Ascending aorta (tissue), 2 donors: Measurements from ENCODE around the gene STEAP3. TPM values are rescaled to one million over a fixed set of nuclear protein-coding genes. Genes with fewer than 3 reads are reported as not detected.
"Not testable (repeated sequence)": the region's sequence is repeated elsewhere in the genome, so short reads cannot be mapped to it uniquely, and the experiment has no call there.

Source experiments
- DNase-seq, 2 donors: peaks; one replicate each; pipeline ENCODE4 v3.0.0-alpha.2; 2019; ENCODE audit warnings: low spot score in 2 of 2
- H3K27ac ChIP-seq, 2 donors: fragments of 200-600 bp; sonication (generic); one replicate each; pipeline ENCODE4 v1.5.1; 2016 to 2017; ENCODE audit warnings: mild to moderate bottlenecking in 1 of 2
- H3K27me3 ChIP-seq: fragments of 200-600 bp; sonication (generic); one replicate; pipeline ENCODE4 v1.5.1; 2017
- H3K36me3 ChIP-seq, 2 donors: fragments of 200-600 bp; sonication (generic); one replicate each; pipeline ENCODE4 v1.5.1; 2016
- H3K4me1 ChIP-seq, 2 donors: fragments of 200-600 bp; sonication (generic); one replicate each; pipeline ENCODE4 v1.5.1; 2016 to 2017; ENCODE audit warnings: mild to moderate bottlenecking in 1 of 2
- H3K4me3 ChIP-seq, 2 donors: fragments of 200-600 bp; sonication (generic); one replicate each; pipeline ENCODE4 v1.5.1; 2016 to 2017; ENCODE audit warnings: mild to moderate bottlenecking in 1 of 2
- H3K9me3 ChIP-seq, 2 donors: fragments of 200-600 bp; sonication (generic); one replicate each; pipeline ENCODE4 v1.5.1; 2016
- intact Hi-C: fragments of 100-400 bp; cut with DNase I; formaldehyde crosslinking; loops from one replicate; pipeline ENCODE4 v1.15.1; 2023
- total RNA-seq: library from RNA; depleted of rRNA; stranded (reverse); fragments of >200 nt; gene quantifications from one replicate; pipeline ENCODE4 v1.1.0, GENCODE V29; 2016
- TF ChIP-seq, protein P1 (sequence below), 3 experiments: fragments of 200-600 bp in 2 of 3; fragments of 450-650 bp in 1 of 3; sonication (generic) in 2 of 3; IDR thresholded peaks; one replicate each; pipeline ENCODE4 v1.5.1; 2016 to 2019; ENCODE audit warnings: antibody characterized with exemption in 3 of 3, mild to moderate bottlenecking in 1 of 3, moderate library complexity in 1 of 3

STEAP3 gene
- total RNA-seq, 1 donor from 2014 or later, result 34.5 TPM

DNA sequence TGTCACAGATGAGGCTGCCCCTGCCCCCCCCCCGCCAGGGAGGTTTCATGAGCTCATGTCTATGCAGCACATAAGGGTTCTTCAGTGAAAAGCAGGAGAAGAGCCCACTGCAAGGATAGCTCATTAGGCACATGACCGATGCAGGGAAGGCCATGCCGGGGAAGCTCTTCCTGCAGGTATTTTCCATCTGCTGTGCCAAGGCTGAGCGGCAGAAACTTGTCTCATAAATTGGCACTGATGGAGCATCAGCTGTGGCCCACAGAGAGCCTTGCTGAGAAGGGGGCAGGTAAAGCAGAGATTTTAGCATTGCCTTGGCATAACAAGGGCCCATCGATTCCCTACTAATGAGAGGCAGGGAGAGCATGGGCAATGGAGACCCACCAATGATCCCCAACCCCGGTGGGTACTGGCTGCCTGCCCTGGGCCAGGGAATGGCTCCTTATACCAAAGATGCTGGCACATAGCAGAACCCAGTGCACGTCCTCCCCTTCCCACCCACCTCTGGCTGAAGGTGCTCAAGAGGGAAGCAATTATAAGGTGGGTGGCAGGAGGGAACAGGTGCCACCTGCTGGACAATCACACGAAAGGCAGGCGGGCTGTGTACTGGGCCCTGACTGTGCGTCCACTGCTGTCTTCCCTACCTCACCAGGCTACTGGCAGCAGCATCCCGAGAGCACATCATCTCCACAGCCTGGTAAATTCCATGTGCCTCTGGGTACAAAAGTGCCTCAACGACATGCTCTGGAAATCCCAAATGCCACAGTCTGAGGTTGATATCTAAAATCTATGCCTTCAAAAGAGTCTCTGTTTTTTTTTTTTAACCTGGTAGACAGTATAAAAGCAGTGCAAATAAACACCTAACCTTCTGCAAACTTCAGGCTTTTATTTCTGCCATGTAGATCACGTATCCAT, 41.4 kb downstream of the STEAP3 start:
- Histone ChIP-seq H3K4me1 (no peaks in the 10 kb centered on the region), H3K27ac (no peak overlapping the region), H3K9me3 (no peaks in the 10 kb centered on the region), H3K27me3 (no peaks in the 10 kb centered on the region), H3K36me3 (peaks cover 0 to 10% of the 10 kb centered on the region in 2 donors), H3K4me3 (no peak overlapping the region)
- intact Hi-C loops, result no loop called here
- TF ChIP-seq, protein P1, sequence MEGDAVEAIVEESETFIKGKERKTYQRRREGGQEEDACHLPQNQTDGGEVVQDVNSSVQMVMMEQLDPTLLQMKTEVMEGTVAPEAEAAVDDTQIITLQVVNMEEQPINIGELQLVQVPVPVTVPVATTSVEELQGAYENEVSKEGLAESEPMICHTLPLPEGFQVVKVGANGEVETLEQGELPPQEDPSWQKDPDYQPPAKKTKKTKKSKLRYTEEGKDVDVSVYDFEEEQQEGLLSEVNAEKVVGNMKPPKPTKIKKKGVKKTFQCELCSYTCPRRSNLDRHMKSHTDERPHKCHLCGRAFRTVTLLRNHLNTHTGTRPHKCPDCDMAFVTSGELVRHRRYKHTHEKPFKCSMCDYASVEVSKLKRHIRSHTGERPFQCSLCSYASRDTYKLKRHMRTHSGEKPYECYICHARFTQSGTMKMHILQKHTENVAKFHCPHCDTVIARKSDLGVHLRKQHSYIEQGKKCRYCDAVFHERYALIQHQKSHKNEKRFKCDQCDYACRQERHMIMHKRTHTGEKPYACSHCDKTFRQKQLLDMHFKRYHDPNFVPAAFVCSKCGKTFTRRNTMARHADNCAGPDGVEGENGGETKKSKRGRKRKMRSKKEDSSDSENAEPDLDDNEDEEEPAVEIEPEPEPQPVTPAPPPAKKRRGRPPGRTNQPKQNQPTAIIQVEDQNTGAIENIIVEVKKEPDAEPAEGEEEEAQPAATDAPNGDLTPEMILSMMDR (IDR thresholded peaks at IDR 0.05), result peak; percentile 28 to 66 (median 51)
- peak in 1 of 2 donors; percentile 61 for DNase-seq

DNA sequence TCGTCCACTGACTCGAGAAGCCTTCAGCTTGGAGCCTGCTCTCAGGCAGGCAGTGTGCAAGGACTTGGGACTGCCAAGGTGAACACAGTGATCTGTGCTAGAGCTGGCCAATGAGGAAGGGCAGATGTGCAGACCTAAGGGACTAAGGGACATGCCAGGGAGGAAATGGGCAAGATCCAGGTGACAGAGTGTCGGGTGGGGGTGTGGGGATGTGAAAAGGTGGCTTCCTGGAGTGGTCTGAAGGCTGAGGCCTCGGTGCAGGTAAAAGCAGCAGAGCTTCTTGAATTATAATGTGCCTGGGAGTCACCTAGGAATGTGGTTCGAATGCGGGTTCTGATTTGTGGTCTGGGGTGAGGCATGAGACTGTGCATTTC, 42.0 kb downstream of the STEAP3 start:
- Histone ChIP-seq H3K4me1 (no peaks in the 10 kb centered on the region), H3K27me3 (no peaks in the 10 kb centered on the region), H3K9me3 (no peaks in the 10 kb centered on the region), H3K27ac (no peak overlapping the region), H3K36me3 (peaks cover 0 to 10% of the 10 kb centered on the region in 2 donors), H3K4me3 (no peak overlapping the region)
- DNase-seq, result peak in 1 of 2 donors; percentile 38
- TF ChIP-seq, protein P1 (IDR thresholded peaks at IDR 0.05), result no peak
- intact Hi-C loops, result no loop called here

DNA sequence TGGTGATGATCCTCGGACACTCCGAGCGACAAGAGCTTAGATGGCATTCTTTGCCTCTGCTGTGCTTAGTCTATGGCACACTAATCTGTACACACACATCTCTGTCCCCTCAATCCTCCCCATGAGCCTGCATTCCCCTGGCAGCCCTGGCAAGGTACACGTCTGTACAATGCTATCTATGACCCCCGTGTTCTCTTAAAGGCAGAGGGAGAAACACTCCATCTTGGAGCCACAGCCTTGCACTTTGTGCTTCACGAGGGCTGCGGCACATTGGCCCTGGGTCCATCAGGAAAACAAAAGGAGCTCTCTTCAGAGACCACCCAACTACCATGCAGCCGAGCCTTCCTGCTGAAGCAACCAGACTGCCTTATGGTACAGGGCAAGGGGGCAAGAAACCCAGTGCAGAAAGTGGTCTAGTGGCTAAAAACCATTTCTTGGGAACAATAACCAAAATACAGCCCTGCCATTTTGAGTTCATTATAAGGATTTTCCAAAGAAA, 42.5 kb downstream of the STEAP3 start:
- TF ChIP-seq, protein P1 (IDR thresholded peaks at IDR 0.05), result no peak
- H3K27ac ChIP-seq, result no peak overlapping the region
- H3K4me3 ChIP-seq, result no peak overlapping the region
- no peaks in the 10 kb centered on the region for H3K27me3 ChIP-seq
- intact Hi-C loops, result no loop called here
- H3K4me1 ChIP-seq, result no peaks in the 10 kb centered on the region
- peak in 1 of 2 donors; percentile 50 for DNase-seq
- H3K9me3 ChIP-seq, result no peaks in the 10 kb centered on the region
- H3K36me3 ChIP-seq, result peaks cover 0 to 10% of the 10 kb centered on the region in 2 donors

DNA sequence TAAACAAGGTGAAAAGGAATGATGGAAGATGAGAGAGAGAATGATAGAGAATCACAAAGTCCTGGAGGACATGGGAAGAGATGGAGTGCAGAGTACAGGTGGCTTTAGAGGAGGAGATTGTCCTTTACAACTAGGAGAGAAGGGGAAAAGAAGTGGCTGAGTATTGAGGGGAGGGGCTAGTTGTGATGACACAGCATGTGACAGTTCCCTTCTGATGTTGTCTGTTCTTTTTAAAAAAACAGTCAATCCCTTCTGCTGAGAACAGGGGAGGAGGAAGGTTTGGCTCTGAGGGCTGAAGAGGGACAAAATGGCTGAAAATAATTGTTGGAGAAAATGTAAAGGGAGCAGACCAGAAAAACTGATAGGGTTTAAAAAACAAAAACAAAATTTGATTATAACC, 44.0 kb downstream of the STEAP3 start:
- TF ChIP-seq, protein P1 (IDR thresholded peaks at IDR 0.05), result no peak
- Histone ChIP-seq H3K9me3 (no peaks in the 10 kb centered on the region), H3K4me1 (no peaks in the 10 kb centered on the region), H3K27me3 (no peaks in the 10 kb centered on the region), H3K27ac (no peak overlapping the region), H3K4me3 (no peak overlapping the region), H3K36me3 (peaks cover 0 to 10% of the 10 kb centered on the region in 2 donors)
- DNase-seq, result no peak
- intact Hi-C loops, result no loop called here

DNA sequence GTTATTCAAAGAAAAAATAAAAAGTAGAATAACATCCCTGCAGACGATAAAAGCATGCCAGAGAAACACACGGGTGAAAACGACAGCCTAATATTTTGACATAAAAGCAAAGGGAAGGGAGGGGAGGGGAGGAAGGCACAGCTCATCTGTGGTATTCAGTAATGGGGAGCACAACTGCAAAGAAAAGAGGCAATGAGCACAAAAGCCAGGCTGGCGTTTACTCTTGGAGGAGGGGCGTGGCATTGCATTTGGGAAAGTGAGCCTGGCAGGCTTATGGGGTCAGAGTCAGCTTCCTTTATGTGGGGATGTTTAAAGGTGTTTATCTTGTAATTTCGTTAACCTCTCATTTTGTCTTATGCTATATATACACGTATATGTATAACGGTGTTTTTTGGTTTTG, 53.2 kb downstream of the STEAP3 start:
- H3K27me3 ChIP-seq, result no peaks in the 10 kb centered on the region
- intact Hi-C loops, result no loop called here
- H3K4me3 ChIP-seq, result no peak overlapping the region
- H3K9me3 ChIP-seq, result no peaks in the 10 kb centered on the region
- TF ChIP-seq, protein P1 (IDR thresholded peaks at IDR 0.05), result no peak
- no peak overlapping the region for H3K27ac ChIP-seq
- no peaks in the 10 kb centered on the region for H3K4me1 ChIP-seq
- H3K36me3 ChIP-seq, result no peaks in the 10 kb centered on the region
- no peak for DNase-seq

DNA sequence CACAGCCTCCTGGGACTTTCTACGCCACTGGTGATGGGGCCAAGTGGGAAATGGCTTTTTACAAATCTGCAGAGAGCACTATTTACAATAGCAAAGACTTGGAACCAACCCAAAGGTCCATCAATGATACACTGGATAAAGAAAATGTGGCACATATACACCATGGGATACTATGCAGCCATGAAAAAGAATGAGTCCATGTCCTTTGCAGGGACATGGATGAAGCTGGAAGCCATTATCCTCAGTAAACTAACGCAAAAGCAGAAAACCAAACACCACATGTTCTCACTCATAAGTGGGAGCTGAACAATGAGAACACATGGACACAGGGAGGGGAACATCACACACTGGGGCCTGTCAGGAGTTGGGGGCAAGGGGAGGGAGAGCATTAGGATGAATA, 54.8 kb downstream of the STEAP3 start:
- H3K36me3 ChIP-seq, H3K4me1 ChIP-seq, DNase-seq, intact Hi-C loops, H3K4me3 ChIP-seq, H3K27me3 ChIP-seq, H3K9me3 ChIP-seq, H3K27ac ChIP-seq: not testable (repeated sequence)
